Measurements from ENCODE around the gene SASH1.

- TF ChIP-seq, protein P1, sequence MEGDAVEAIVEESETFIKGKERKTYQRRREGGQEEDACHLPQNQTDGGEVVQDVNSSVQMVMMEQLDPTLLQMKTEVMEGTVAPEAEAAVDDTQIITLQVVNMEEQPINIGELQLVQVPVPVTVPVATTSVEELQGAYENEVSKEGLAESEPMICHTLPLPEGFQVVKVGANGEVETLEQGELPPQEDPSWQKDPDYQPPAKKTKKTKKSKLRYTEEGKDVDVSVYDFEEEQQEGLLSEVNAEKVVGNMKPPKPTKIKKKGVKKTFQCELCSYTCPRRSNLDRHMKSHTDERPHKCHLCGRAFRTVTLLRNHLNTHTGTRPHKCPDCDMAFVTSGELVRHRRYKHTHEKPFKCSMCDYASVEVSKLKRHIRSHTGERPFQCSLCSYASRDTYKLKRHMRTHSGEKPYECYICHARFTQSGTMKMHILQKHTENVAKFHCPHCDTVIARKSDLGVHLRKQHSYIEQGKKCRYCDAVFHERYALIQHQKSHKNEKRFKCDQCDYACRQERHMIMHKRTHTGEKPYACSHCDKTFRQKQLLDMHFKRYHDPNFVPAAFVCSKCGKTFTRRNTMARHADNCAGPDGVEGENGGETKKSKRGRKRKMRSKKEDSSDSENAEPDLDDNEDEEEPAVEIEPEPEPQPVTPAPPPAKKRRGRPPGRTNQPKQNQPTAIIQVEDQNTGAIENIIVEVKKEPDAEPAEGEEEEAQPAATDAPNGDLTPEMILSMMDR (IDR thresholded peaks at IDR 0.05; ENCODE audit: low read depth, low read length, poor library complexity, severe bottlenecking) = no peak
- no peak for TF ChIP-seq EZH2phosphoT487 (IDR thresholded peaks at IDR 0.05; ENCODE audit: borderline replicate concordance, low read length)
These were observed 114.7 kb downstream of the SASH1 start for GRCh38 chr6:148457137-148457842.

Data from DOHH2 (cell line).